Measurements from ENCODE around the gene TRIM71. TPM values are rescaled to one million over a fixed set of nuclear protein-coding genes. Genes with fewer than 3 reads are reported as not detected.

The TRIM71 gene
- total and polyA plus RNA-seq, 2 experiments from 2014 or later, result under 0.01 to 0.03 TPM

DNA sequence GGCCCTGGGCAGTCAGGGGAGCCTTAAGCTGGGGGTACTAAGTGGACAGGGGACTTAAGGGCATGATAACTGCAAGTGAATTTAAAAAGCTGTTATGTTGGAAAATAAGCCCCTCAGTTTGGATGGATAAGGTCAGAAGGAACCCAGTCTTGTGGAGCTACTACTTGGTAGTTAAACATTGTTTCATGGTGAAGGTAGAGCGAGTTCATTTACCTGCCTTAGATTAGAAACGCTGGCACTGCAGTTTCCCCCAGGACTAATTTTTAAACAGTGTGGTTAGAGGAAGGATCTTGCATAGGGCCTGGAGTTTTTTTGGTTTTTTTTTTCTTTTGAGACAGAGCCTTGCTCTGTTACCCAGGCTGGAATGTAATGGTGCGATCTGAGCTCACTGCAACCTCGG, 31.2 kb downstream of the TRIM71 start:
- Histone ChIP-seq H3K79me2 (ENCODE audit: insufficient read depth) (no peaks in the 10 kb centered on the region), H3K4me3 (no peak overlapping the region), H3K9me2 (ENCODE audit: insufficient read depth) (no peaks in the 10 kb centered on the region), H3K9ac (no peak overlapping the region), H3K4me2 (ENCODE audit: unreplicated experiment) (no peak overlapping the region), H2AFZ (no peak overlapping the region), H3K36me3 (ENCODE audit: low read depth) (no peaks in the 10 kb centered on the region), H3F3A (ENCODE audit: insufficient read depth) (no peaks in the 10 kb centered on the region; the same call in 1 of the 2 replicates), H3K4me1 (ENCODE audit: insufficient read depth) (0 out of 2 replicates have a peak, but pooled peaks cover 3% of the 10 kb centered on the region), H3K27me3 (replicated peaks; ENCODE audit: insufficient read depth) (peaks cover 26% of the 10 kb centered on the region), H4K20me1 (ENCODE audit: insufficient read depth) (no peaks in the 10 kb centered on the region), H3K9me3 (ENCODE audit: low read depth) (no peaks in the 10 kb centered on the region), H3K27ac (no peak overlapping the region)
- 82 to 89% methylated on average over 4 of the region's 4 CpGs for WGBS, 2 experiments (ENCODE audit: low coverage in 1 of 2, low lambda C conversion rate in 2 of 2, missing lambda C conversion rate in 2 of 2)
- DNase-seq, result no peak
- TF ChIP-seq EZH2 (IDR thresholded peaks at IDR 0.05; ENCODE audit: insufficient read depth, poor library complexity, severe bottlenecking) (no peak), EZH2phosphoT487 (IDR thresholded peaks at IDR 0.05; ENCODE audit: insufficient read depth, low read depth) (no peak)
- in situ Hi-C loops (cut with MboI), result no loop called here

DNA sequence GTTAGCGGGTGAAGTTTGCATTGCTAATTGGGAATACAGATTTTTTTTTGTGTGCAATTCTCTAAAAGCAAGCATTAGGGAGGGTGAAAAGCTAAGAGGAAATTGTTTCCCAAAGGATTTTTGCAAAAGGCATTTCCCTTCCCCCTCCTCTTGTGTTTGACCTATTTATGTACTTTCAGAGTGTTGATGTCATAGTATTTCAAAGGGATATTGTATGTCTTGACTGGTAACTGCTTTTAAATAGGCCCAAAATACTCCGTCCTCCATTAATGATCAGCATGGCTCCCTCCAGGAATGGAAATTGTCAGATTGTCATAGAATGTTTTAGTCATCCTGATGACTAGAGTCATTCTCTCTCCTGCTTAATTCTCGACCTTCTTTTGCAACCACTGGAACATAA, 32.4 kb downstream of the TRIM71 start:
- Histone ChIP-seq H3K9me2 (ENCODE audit: insufficient read depth) (no peaks in the 10 kb centered on the region), H3K4me1 (ENCODE audit: insufficient read depth) (0 out of 2 replicates have a peak, but pooled peaks cover 3% of the 10 kb centered on the region), H3K9me3 (ENCODE audit: low read depth) (no peaks in the 10 kb centered on the region), H3K36me3 (ENCODE audit: low read depth) (no peaks in the 10 kb centered on the region), H3F3A (ENCODE audit: insufficient read depth) (no peaks in the 10 kb centered on the region; the same call in 1 of the 2 replicates), H3K27me3 (replicated peaks; ENCODE audit: insufficient read depth) (peaks cover 21% of the 10 kb centered on the region), H3K79me2 (ENCODE audit: insufficient read depth) (no peaks in the 10 kb centered on the region), H4K20me1 (ENCODE audit: insufficient read depth) (no peaks in the 10 kb centered on the region), H3K27ac (no peak overlapping the region), H2AFZ (no peak overlapping the region), H3K4me3 (no peak overlapping the region), H3K9ac (no peak overlapping the region), H3K4me2 (ENCODE audit: unreplicated experiment) (no peak overlapping the region)
- DNase-seq, result peak; percentile 21
- in situ Hi-C loops (cut with MboI), result no loop called here
- 32 to 36% methylated on average over 3 of the region's 3 CpGs for WGBS, 2 experiments (ENCODE audit: low coverage in 1 of 2, low lambda C conversion rate in 2 of 2, missing lambda C conversion rate in 2 of 2)
- TF ChIP-seq EZH2 (IDR thresholded peaks at IDR 0.05; ENCODE audit: insufficient read depth, poor library complexity, severe bottlenecking), result no peak
- no peak for TF ChIP-seq EZH2phosphoT487 (IDR thresholded peaks at IDR 0.05; ENCODE audit: insufficient read depth, low read depth)

GRCh38 chr3:32850636-32851035, 32.8 kb downstream of the TRIM71 start:
- no peaks in the 10 kb centered on the region for H4K20me1 ChIP-seq (ENCODE audit: insufficient read depth)
- H3F3A ChIP-seq (ENCODE audit: insufficient read depth), result no peaks in the 10 kb centered on the region; the same call in 1 of the 2 replicates
- no peak overlapping the region for H2AFZ ChIP-seq
- no peaks in the 10 kb centered on the region for H3K79me2 ChIP-seq (ENCODE audit: insufficient read depth)
- in situ Hi-C loops (cut with MboI), result no loop called here
- H3K9me2 ChIP-seq (ENCODE audit: insufficient read depth), result no peaks in the 10 kb centered on the region
- H3K27me3 ChIP-seq (replicated peaks; ENCODE audit: insufficient read depth), result peaks cover 21% of the 10 kb centered on the region
- 0 out of 2 replicates have a peak, but pooled peaks cover 3% of the 10 kb centered on the region for H3K4me1 ChIP-seq (ENCODE audit: insufficient read depth)
- no peak for TF ChIP-seq EZH2phosphoT487 (IDR thresholded peaks at IDR 0.05; ENCODE audit: insufficient read depth, low read depth)
- TF ChIP-seq EZH2 (IDR thresholded peaks at IDR 0.05; ENCODE audit: insufficient read depth, poor library complexity, severe bottlenecking), result no peak
- no peak overlapping the region for H3K4me2 ChIP-seq (ENCODE audit: unreplicated experiment)
- H3K27ac ChIP-seq, result no peak overlapping the region
- DNase-seq, result no peak
- H3K4me3 ChIP-seq, result no peak overlapping the region
- H3K36me3 ChIP-seq (ENCODE audit: low read depth), result no peaks in the 10 kb centered on the region
- 88 to 94% methylated on average over 5 of the region's 5 CpGs for WGBS, 2 experiments (ENCODE audit: low coverage in 1 of 2, low lambda C conversion rate in 2 of 2, missing lambda C conversion rate in 2 of 2)
- no peak overlapping the region for H3K9ac ChIP-seq
- H3K9me3 ChIP-seq (ENCODE audit: low read depth), result no peaks in the 10 kb centered on the region

- Histone ChIP-seq H3K4me3 (no peak overlapping the region), H3K4me2 (ENCODE audit: unreplicated experiment) (no peak overlapping the region), H3K9ac (no peak overlapping the region), H3K4me1 (ENCODE audit: insufficient read depth) (0 out of 2 replicates have a peak, but pooled peaks cover 3% of the 10 kb centered on the region), H3K36me3 (ENCODE audit: low read depth) (no peaks in the 10 kb centered on the region), H3K27me3 (replicated peaks; ENCODE audit: insufficient read depth) (peaks cover 21% of the 10 kb centered on the region), H3K27ac (no peak overlapping the region), H4K20me1 (ENCODE audit: insufficient read depth) (no peaks in the 10 kb centered on the region), H3F3A (ENCODE audit: insufficient read depth) (no peaks in the 10 kb centered on the region; the same call in 1 of the 2 replicates), H3K79me2 (ENCODE audit: insufficient read depth) (no peaks in the 10 kb centered on the region), H3K9me3 (ENCODE audit: low read depth) (no peaks in the 10 kb centered on the region), H3K9me2 (ENCODE audit: insufficient read depth) (no peaks in the 10 kb centered on the region), H2AFZ (no peak overlapping the region)
- TF ChIP-seq EZH2phosphoT487 (IDR thresholded peaks at IDR 0.05; ENCODE audit: insufficient read depth, low read depth) (no peak), EZH2 (IDR thresholded peaks at IDR 0.05; ENCODE audit: insufficient read depth, poor library complexity, severe bottlenecking) (no peak)
- in situ Hi-C loops (cut with MboI), result no loop called here
- no peak for DNase-seq
- 83 to 88% methylated on average over 4 of the region's 4 CpGs for WGBS, 2 experiments (ENCODE audit: low coverage in 1 of 2, low lambda C conversion rate in 2 of 2, missing lambda C conversion rate in 2 of 2)
These were observed 34.3 kb downstream of the TRIM71 start for GRCh38 chr3:32852146-32852545.

Measured in GM23248 (cell line).